A549 treated with ZK216348 at 1 μM for 4 hours (cell line): ENCODE results near the gene MPP2. TPM values are rescaled to one million over a fixed set of nuclear protein-coding genes. Genes with fewer than 3 reads are reported as not detected.

Experiments used
- total RNA-seq: library from RNA; stranded (reverse); fragments of 200-300 nt; extraction: Qiagen RNA extraction; gene quantifications from 5 replicates; pipeline ENCODE4 v1.2.3, GENCODE V29; 2022; ENCODE audit warnings: low read depth

The MPP2 gene, protein sequence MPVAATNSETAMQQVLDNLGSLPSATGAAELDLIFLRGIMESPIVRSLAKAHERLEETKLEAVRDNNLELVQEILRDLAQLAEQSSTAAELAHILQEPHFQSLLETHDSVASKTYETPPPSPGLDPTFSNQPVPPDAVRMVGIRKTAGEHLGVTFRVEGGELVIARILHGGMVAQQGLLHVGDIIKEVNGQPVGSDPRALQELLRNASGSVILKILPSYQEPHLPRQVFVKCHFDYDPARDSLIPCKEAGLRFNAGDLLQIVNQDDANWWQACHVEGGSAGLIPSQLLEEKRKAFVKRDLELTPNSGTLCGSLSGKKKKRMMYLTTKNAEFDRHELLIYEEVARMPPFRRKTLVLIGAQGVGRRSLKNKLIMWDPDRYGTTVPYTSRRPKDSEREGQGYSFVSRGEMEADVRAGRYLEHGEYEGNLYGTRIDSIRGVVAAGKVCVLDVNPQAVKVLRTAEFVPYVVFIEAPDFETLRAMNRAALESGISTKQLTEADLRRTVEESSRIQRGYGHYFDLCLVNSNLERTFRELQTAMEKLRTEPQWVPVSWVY
- 0.99 to 2.4 TPM (median 2.0 TPM) in 5 replicates for total RNA-seq

DNA sequence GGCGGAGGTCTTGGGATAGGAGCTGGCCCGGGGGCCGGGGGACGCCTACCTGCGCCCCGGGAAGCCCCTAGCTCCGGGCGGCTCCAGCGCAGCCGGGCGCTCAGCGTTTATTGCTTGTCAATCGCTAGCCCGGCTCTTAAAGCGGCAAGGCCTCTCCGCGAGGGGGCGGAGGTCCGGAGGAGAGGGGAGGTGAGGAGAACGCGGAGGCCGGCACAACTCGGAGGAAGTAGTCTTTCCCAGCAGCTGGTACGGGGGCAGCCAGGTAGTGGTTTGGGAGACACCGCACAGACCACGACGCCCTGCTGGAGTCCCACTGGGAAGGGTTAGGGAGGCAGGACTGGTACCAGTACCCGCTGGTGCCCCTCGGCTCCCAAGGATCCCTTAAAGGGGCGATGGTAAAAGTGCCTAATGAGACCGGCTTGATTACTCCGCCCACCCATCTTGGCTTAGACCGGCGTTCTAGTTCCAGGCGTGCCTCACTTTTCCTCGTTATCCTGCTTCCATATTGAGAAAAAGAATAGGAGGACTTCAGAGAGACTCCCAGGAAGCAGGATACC is at the start of gene MPP2:
Gene MPP2 (minus strand): TSS at position 112 of the 557 bp plus-strand sequence. CDS start 3,076 bp downstream, outside the sequence.

GRCh38 chr17:43953746-43954145 is 46.4 kb upstream of the MPP2 start, which contains the start of gene PYY:
TSS of gene PYY (minus strand) at chr17:43953940. CDS start at chr17:43953483, 457 bp downstream.

GRCh38 chr17:43942051-43942685 is 34.8 kb upstream of the MPP2 start, which contains the start of gene PPY:
TSS of gene PPY (minus strand) at chr17:43942476. CDS start at chr17:43941654, 822 bp downstream.

GRCh38 chr17:43846963-43847371 is 60.4 kb downstream of the MPP2 start, which contains the start of gene CD300LG:
TSS of gene CD300LG (plus strand) at chr17:43847176. CDS start at chr17:43847217, 41 bp downstream.

GRCh38 chr17:43832976-43833829 is 74.1 kb downstream of the MPP2 start, which contains the start of gene MPP3:
TSS of gene MPP3 (minus strand) at chr17:43833146. CDS start at chr17:43831906, 1,240 bp downstream.

Other genes starting within 250 kb of the MPP2 start
- gene MEOX1, start 245.6 kb downstream of the MPP2 start, total RNA-seq, result not detected in 5 replicates
- gene SOST, start 148.7 kb downstream of the MPP2 start, total RNA-seq, result not detected in 5 replicates
- gene DUSP3, start 128.6 kb downstream of the MPP2 start, total RNA-seq, result 57.5 to 67.7 TPM (median 63.4 TPM) in 5 replicates
- not detected in 5 replicates for gene CFAP97D1, start 127.1 kb downstream of the MPP2 start, total RNA-seq
- 11.5 to 19.4 TPM (median 16.2 TPM) in 5 replicates for gene MPP3, start 74.4 kb downstream of the MPP2 start, total RNA-seq
- not detected in 5 replicates for gene CD300LG, start 60.4 kb downstream of the MPP2 start, total RNA-seq
- not detected in 5 replicates for gene PPY, start 34.9 kb upstream of the MPP2 start, total RNA-seq
- gene PYY, start 46.4 kb upstream of the MPP2 start, total RNA-seq, result not detected in 5 replicates
- gene NAGS, start 97.1 kb upstream of the MPP2 start, total RNA-seq, result 0.76 to 2.5 TPM (median 1.1 TPM) in 5 replicates
- 18.3 to 35.8 TPM (median 31.5 TPM) in 5 replicates for gene TMEM101, start 107.4 kb upstream of the MPP2 start, total RNA-seq
- gene LSM12, start 159.1 kb upstream of the MPP2 start, total RNA-seq, result 45.5 to 56.7 TPM (median 51.4 TPM) in 5 replicates
- 103 to 179 TPM (median 166 TPM) in 5 replicates for gene G6PC3, start 163.2 kb upstream of the MPP2 start, total RNA-seq
- 7.9 to 19.4 TPM (median 14.4 TPM) in 5 replicates for gene HDAC5, start 216.1 kb upstream of the MPP2 start, total RNA-seq
- 5.7 to 10.9 TPM (median 9.5 TPM) in 5 replicates for gene HROB, start 234.4 kb upstream of the MPP2 start, total RNA-seq